HUES6 (cell line): ENCODE results near the gene HSD17B1.
"Not testable (repeated sequence)": the region's sequence is repeated elsewhere in the genome, so short reads cannot be mapped to it uniquely, and the experiment has no call there.

Experiments used
- H3K27ac ChIP-seq: 2 replicates; pipeline ENCODE4 v1.7.0; 2013; ENCODE audit warnings: low read depth, mild to moderate bottlenecking, low read length, inconsistent platforms
- H3K27me3 ChIP-seq: 2 replicates; pipeline ENCODE4 v1.6.1; 2013; ENCODE audit warnings: low read length; ENCODE audit not compliant: control insufficient read depth, insufficient read depth
- H3K36me3 ChIP-seq: 2 replicates; pipeline ENCODE4 v1.6.1; 2013; ENCODE audit warnings: low read length; ENCODE audit not compliant: control insufficient read depth, insufficient read depth
- H3K4me1 ChIP-seq: 2 replicates; pipeline ENCODE4 v1.6.1; 2013; ENCODE audit warnings: low read length; ENCODE audit not compliant: control insufficient read depth, insufficient read depth
- H3K4me3 ChIP-seq: 2 replicates; pipeline ENCODE4 v1.5.1; 2013; ENCODE audit warnings: low read depth, low read length
- H3K9ac ChIP-seq: one replicate; pipeline ENCODE4 v1.6.1; 2013; ENCODE audit warnings: mild to moderate bottlenecking, low read length
- H3K9me3 ChIP-seq: 2 replicates; pipeline ENCODE4 v1.6.1; 2013; ENCODE audit warnings: low read depth, low read length; ENCODE audit not compliant: control insufficient read depth, insufficient read depth

The HSD17B1 gene

GRCh38 chr17:42537826-42538451 is 14.8 kb upstream of the HSD17B1 start:
- no peaks in the 10 kb centered on the region for H3K9me3 ChIP-seq
- H3K4me3 ChIP-seq, result no peak overlapping the region
- H3K27me3 ChIP-seq, result no peaks in the 10 kb centered on the region
- peaks cover 34% of the 10 kb centered on the region for H3K36me3 ChIP-seq
- no peak overlapping the region for H3K27ac ChIP-seq
- no peak overlapping the region for H3K9ac ChIP-seq
- peaks cover 25% of the 10 kb centered on the region for H3K4me1 ChIP-seq

GRCh38 chr17:42538482-42538881 is 14.2 kb upstream of the HSD17B1 start:
- no peaks in the 10 kb centered on the region for H3K9me3 ChIP-seq
- H3K36me3 ChIP-seq, result peaks cover 39% of the 10 kb centered on the region
- H3K27me3 ChIP-seq, result no peaks in the 10 kb centered on the region
- H3K4me1 ChIP-seq, result peaks cover 25% of the 10 kb centered on the region
- no peak overlapping the region for H3K9ac ChIP-seq
- no peak overlapping the region for H3K4me3 ChIP-seq
- H3K27ac ChIP-seq, result no peak overlapping the region

- H3K9me3 ChIP-seq, H3K4me3 ChIP-seq, H3K27me3 ChIP-seq, H3K9ac ChIP-seq, H3K27ac ChIP-seq: not testable (repeated sequence)
- Histone ChIP-seq H3K4me1 (peaks cover 17% of the 10 kb centered on the region), H3K36me3 (peaks cover 50% of the 10 kb centered on the region)
These were observed 12.2 kb upstream of the HSD17B1 start for GRCh38 chr17:42540558-42540957.

- no peak overlapping the region for H3K4me3 ChIP-seq
- no peak overlapping the region for H3K27ac ChIP-seq
- no peaks in the 10 kb centered on the region for H3K27me3 ChIP-seq
- peaks cover 50% of the 10 kb centered on the region for H3K36me3 ChIP-seq
- peaks cover 15% of the 10 kb centered on the region for H3K4me1 ChIP-seq
- H3K9me3 ChIP-seq, result no peaks in the 10 kb centered on the region
- H3K9ac ChIP-seq, result peak overlapping the region; percentile 12
These were observed 11.5 kb upstream of the HSD17B1 start for GRCh38 chr17:42541041-42541833.

- no peak overlapping the region for H3K9ac ChIP-seq
- H3K36me3 ChIP-seq, result peaks cover 50% of the 10 kb centered on the region
- peaks cover 6% of the 10 kb centered on the region; the same call in 1 of the 2 replicates for H3K4me1 ChIP-seq
- H3K27ac ChIP-seq, result no peak overlapping the region
- no peaks in the 10 kb centered on the region for H3K9me3 ChIP-seq
- H3K27me3 ChIP-seq, result no peaks in the 10 kb centered on the region
- no peak overlapping the region for H3K4me3 ChIP-seq
These were observed 9.3 kb upstream of the HSD17B1 start for GRCh38 chr17:42543190-42544079.

GRCh38 chr17:42544874-42545283 is 7.8 kb upstream of the HSD17B1 start:
- Histone ChIP-seq H3K27ac (no peak overlapping the region), H3K36me3 (peaks cover 39% of the 10 kb centered on the region), H3K27me3 (no peaks in the 10 kb centered on the region), H3K4me1 (peaks cover 6% of the 10 kb centered on the region; the same call in 1 of the 2 replicates), H3K9me3 (no peaks in the 10 kb centered on the region), H3K4me3 (no peak overlapping the region), H3K9ac (no peak overlapping the region)

GRCh38 chr17:42545755-42546505 is 6.8 kb upstream of the HSD17B1 start:
- not testable (repeated sequence) for H3K9me3 ChIP-seq, H3K4me1 ChIP-seq, H3K27ac ChIP-seq, H3K4me3 ChIP-seq, H3K9ac ChIP-seq, H3K27me3 ChIP-seq
- peaks cover 33% of the 10 kb centered on the region for H3K36me3 ChIP-seq

GRCh38 chr17:42547001-42547461 is 5.7 kb upstream of the HSD17B1 start:
- H3K4me1 ChIP-seq, result no peaks in the 10 kb centered on the region; the same call in 1 of the 2 replicates
- no peak overlapping the region for H3K27ac ChIP-seq
- H3K9ac ChIP-seq, result no peak overlapping the region
- no peaks in the 10 kb centered on the region for H3K9me3 ChIP-seq
- no peaks in the 10 kb centered on the region for H3K27me3 ChIP-seq
- no peak overlapping the region for H3K4me3 ChIP-seq
- H3K36me3 ChIP-seq, result peaks cover 24% of the 10 kb centered on the region

- peaks cover 18% of the 10 kb centered on the region for H3K36me3 ChIP-seq
- no peak overlapping the region for H3K9ac ChIP-seq
- H3K9me3 ChIP-seq, result no peaks in the 10 kb centered on the region
- H3K27me3 ChIP-seq, result no peaks in the 10 kb centered on the region
- peak overlapping the region; percentile 49 for H3K4me3 ChIP-seq
- H3K27ac ChIP-seq, result no peak overlapping the region
- H3K4me1 ChIP-seq, result no peaks in the 10 kb centered on the region; the same call in 1 of the 2 replicates
These were observed 5.0 kb upstream of the HSD17B1 start for GRCh38 chr17:42547698-42548069.

- Histone ChIP-seq H3K36me3 (peaks cover 12% of the 10 kb centered on the region), H3K9ac (peak overlapping the region; percentile 21), H3K27me3 (no peaks in the 10 kb centered on the region), H3K9me3 (no peaks in the 10 kb centered on the region), H3K4me1 (peaks cover 3% of the 10 kb centered on the region; the same call in 1 of the 2 replicates), H3K27ac (no peak overlapping the region), H3K4me3 (peak overlapping the region; percentile 49)
These were observed 4.5 kb upstream of the HSD17B1 start for GRCh38 chr17:42548070-42548837.
